ENCODE results near the gene DCC. TPM values are rescaled to one million over a fixed set of nuclear protein-coding genes. Genes with fewer than 3 reads are reported as not detected.
A peak's percentile ranks its signal among the peaks of the same experiment; 100 is the strongest.
"Not testable (repeated sequence)": the region's sequence is repeated elsewhere in the genome, so short reads cannot be mapped to it uniquely, and the experiment has no call there.

DCC gene
- total RNA-seq, 1 donor from 2014 or later, result 2.0 TPM

DNA sequence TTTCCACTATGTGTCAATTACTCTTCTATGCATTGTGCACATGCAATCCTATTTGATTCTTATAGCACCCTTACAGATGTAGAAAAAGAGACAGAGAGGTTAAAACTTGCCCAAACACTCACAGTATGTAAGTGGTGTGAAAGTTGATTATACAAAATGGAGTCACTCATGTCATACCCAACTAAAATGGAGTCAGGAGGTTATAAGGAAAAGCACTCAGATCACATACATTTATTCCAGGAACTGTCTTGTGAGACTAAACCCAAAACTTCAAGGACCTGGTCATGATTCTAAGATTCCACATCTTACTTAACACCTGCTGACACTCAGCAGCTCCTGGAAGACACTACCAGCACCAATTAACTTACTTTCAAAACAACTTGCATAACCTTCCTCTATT is 1081.9 kb downstream of the DCC start:
- DNase-seq, result no peak

DNA sequence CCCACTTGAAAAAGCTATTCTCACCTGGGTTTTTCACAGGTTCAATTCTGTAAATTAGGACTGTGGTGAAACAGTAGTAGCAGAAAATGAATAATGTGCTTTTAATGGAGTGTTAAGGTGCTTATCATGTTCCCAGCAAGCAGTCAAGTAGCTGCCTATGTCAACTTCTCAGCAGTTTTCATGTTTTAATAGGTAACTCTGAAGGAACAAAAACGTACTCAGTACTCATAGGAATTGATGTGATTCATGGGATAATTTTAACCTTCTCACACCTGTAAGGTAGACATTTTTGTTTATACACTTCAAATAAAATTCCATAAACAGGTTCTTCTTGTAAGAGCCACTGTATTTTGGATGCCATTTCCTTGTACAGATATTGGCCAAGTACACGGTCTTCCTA is 1082.9 kb downstream of the DCC start:
- no peak for DNase-seq

DNA sequence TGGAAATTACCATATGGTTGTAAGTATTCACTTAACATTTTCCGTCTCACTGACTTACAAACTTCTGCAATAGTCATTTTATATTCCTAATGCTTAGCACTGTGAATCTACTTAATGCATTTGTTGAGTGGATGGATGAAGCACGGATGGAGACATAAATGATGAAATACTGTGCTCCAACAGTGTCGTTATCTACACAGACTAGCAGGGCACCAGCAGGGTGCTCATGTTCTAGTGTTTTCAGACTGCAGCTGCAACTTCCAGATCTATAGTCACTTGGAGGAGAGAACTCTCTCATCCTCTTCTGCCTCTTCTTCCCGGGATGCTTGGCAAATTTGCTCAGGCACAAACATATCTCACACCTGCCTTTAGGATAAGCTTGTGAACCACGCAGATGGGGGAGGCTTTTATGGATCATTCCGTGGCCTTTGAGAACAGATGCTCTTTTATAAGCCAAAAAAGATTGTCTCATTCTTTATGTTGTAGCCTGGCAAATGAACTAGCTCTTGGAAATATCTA is 1086.7 kb downstream of the DCC start:
- no peak for DNase-seq

DNA sequence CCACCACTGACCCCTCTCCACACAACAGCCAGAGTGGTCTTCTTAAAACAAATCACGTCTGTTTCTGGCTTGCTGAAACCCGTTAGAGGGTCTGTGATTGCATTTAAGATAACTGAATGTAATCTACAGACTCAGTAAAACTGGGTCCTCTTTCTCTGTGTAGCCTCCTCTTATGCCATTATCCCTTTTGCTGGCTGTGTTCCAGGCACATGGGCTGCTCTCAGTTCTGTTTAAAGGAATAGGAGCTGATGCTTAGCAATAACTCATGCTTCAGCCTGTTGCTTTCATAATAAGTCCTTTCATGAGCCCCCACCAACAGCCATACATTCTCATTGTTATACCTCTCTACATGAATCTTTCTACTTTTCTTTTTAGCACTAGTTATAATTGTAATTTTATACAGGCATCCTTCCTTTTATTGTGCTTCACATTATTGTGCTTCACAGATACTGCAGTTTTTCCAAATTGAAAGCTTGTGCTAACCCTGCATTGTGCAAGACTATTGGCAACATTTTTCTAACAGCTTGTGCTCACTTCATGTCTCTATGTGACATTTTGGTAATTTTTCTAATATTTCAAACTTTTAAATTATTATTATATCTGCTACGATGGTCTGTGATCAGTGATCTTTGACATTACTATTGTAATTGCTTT is 1101.9 kb downstream of the DCC start:
- DNase-seq, result peak; percentile 7

DNA sequence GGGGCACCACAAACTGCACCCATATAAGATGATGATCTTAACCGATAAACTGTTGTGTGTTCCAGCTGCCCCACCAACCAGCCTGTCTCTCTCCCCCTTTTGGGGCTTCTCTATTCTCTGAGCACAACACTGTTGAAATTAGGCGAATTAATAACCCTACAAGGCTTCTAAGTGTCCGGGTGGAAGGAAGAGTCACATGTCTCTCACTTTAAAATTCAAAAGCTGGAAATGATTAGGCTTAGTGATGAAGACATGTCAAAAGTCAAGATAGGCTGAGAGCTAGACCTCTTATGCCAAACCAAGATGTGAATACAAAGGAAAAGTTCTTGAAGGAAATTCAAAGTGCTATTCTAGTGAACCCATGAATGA is 1102.4 kb downstream of the DCC start:
- DNase-seq, result no peak

DNA sequence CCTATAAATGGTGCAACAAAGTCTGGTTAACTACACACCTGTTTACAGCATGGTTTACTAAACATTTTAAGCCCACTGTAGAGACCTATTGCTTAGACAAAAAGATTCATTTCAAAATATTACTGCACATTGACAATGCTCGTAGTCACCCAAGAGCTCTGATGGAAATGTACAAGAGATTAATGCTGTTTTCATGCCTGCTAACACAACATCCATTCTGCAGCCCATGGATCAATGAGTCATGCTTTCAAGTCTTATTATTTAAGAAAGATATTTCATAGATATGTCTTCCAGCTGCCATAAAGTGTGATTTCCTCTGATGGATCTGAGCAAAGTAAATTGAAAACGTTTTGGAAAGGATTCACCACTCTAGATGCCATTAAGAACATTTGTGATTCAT is 1103.3 kb downstream of the DCC start:
- no peak for DNase-seq

DNA sequence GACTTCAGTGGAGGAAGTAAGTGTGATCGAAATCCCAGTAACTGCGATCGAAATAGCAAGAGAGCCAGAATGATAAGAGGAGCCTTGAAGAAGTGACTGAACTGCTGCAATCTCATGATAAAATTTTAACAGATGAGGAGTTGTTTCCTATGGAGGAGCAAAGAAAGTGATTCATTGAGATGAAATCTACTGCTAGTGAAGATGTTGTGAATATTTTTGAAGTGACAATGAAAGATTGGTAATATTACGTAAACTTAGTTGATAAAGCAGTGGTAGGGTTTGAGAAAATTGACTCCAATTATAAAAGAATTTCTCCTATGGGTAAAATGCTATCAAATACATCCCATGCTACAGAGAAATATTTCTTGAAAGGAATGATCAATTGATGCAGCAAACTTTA is 1103.8 kb downstream of the DCC start:
- no peak for DNase-seq

DNA sequence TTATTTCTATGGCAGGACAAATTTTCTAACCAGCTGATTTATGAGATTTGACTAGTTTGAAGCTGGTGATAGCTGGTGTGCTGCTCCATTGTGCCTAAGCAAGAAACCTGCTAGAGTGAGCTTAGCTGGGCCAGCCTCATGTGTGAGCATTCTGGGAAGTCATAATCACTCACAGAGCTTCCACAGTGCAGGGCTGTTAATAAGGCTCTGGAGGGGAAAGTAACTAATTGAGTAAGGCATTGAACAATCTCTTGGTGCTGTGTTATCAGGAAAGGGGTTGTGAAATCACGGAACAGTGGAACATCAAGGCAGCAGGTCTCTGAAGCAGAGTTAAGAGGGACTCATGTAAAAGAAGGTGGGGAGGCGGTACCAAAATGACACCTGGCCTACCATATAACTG is 1111.9 kb downstream of the DCC start:
- no peak for DNase-seq

DNA sequence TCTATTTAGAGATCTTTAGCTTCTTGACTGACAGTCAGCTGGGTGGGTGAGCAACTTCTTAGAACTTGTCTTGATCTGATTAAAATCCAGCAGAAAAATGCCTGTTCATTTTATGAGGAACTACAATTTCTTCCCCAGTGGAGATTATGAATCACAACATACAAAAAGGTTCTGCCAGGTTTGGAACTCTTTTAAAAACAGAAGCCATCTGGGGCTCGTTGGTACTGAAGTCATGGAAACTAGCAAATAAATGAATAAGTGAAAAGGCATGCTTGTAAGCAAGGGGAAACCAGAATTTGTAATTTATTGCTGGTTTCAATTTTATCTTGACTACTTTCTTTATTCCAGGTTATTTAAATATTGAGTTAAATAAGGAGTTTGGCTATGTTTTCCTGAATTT is 1117.1 kb downstream of the DCC start:
- DNase-seq, result peak; percentile 15

DNA sequence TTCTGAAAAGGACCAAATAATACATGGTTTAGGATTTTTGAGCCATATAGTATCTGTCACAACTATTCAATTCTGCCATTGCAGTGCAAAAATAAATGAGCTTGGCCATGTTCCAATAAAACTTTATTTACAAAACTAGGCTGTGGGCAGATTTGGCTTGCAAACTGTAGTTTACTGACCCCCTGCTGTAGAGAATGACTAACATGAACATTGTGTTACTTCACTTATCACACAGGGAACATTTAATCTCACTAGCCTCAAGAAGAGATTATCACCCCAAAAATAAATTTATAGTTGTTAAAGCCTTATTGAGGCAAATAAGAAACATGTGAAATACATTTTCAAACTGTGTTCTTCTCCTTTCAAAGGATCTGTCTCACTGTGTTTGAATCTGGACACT is 1118.3 kb downstream of the DCC start:
- no peak for DNase-seq

DNA sequence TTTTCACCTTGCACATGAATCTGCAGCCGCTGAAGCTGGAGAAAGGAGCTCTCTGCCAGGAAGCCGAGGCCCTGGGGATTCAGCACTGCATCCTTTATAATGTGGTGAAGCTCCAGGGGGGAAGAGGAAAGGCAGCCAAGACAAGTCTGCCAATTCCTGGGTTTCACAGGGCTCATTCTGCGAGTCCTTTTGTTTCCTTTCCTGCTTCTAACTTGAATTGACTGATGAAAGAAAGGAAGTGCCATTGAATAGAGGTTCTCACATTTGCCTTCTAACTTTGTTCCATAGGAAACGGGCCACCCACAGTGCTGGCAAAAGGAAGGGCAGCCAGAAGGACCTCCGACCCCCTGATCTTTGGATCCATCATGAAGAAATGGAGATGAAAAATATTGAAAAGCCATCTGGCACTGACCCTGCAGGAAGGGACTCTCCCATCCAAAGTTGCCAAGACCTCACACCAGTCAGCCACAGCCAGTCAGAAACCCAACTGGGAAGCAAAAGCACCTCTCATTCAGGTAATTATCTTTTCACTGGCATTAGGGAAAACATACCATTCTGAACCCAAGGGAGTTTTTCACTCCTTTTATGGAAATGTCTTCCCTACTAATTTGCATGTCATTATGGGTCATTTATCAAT is 1119.1 kb downstream of the DCC start:
- peak; percentile 37 for DNase-seq

DNA sequence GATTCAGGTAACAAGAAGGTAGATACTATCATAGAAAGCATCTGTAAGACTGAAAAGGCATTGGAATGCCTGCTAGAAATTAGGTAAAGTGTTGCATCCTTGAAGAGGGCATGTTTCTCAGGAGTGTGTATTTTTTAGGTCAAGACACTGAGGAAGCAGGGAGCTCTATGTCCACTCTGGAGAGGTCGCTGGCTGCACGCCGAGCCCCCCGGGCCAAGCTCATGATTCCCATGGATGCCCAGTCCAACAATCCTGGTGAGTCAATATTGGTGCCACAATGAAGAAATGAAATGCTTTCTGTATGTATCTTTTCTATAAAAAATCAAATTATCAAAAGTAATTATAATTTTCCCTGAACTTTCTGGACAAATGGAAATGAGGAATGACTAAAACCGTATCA is 1127.8 kb downstream of the DCC start:
- no peak for DNase-seq

DNA sequence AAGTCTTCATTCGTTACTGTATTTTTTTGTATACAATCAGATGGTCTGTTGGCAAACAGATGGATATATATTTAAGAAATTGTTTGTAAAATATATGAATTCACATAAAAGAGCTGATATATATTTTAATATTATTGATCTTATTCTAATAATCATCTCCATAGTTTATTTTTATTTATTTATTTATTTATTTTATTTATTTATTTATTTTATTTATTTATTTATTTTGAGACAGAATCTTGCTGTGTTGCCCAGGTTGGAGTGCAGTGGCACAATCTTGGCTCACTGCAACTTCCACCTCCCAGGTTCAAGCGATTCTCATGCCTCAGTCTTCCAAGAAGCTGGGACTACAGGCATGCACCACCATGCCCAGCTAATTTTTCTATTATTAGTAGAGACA is 1128.2 kb downstream of the DCC start:
- DNase-seq, result not testable (repeated sequence)

DNA sequence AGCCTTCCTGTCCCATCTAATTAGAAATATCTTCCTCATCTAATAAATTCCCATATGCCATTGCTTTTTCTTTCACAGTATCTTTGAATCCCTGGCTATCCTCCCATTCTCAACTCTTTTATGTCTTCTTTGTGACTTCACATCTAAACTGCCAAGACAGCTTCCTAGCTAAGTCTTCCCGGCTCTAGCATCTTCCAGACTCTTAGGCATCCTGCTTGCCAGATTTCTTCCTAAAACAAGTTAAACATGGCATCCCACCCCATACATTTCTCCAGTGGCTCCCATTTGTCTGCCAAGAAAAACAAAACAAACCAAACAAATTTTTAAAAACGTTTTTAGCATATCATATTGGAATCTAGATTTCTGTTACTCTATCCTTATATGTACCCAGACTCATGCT is 1132.5 kb downstream of the DCC start:
- DNase-seq, result no peak

DNA sequence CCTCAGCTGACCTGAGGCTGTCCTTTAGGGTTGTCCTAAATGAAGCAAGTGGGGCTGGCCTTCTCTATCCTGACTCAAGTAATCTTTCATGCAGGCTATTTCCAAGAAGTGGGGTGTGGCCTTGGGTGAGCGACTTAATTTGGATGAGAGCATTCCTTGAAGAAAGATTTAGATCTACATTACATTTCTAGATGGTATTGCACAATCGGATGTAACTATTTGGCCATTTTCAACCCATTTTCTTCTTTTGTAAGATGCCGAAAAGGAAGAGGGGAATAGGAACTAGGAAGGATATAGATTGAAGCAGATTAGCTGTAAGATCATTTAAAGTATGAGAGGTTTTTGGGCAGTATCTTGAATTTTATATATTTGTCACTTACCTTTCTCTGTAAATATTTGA is 1138.2 kb downstream of the DCC start:
- no peak for DNase-seq

DNA sequence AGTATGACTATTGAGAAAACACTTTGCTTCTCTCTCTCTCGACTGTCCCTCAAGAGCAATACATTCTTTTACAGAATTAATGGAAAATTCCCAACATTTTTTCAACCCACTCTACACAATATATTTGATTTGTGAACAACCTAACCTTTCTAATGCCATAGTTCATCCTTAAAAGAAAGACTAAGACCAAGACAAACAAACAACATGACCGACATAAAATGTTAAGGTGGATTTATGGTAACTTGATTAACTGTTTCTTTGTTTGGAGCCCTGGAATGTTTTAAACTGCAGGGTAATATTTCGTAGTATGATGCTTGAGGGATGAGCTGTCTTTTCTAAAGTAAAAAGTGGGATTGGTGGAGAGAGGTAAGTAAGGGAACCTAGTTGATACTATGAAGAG is 1146.3 kb downstream of the DCC start:
- DNase-seq, result no peak

DNA sequence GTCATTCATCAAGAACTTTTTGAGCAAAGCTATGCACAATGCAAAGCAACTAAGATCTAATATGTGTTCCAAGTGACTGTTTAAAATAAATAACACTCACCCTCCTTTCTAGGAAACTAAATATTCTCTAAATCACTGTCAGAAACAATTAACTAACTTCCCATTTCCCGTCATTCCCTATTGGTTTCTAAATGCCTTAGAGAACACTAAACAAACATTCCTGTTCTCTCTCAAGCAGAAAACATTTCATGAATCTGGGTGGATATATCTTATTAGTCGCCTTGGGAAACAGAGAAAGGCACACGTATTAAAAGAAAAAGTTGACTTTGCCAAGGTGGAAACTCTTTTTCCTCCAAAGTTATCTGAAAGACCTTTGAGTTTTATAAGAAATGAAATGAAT is 1149.3 kb downstream of the DCC start:
- DNase-seq, result peak; percentile 8

DNA sequence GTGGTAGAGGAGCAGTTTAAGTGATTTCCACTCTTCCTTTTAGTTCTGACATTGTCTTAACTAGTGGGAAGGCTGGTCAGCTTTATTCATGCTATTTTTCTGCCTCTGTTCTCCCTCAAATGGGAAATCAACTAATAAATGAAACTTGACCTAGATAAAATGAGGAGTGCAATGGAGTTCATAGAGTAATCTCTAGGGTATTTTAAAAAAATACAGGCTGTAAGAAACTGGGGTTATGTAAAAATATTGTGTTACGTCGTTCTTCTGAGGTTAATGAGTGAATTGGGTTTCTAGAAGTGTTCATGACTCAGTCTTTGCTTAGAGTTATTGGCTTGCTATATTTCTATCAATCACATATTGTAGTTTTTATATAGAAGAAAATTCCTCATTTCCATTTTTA is 1150.0 kb downstream of the DCC start:
- no peak for DNase-seq

DNA sequence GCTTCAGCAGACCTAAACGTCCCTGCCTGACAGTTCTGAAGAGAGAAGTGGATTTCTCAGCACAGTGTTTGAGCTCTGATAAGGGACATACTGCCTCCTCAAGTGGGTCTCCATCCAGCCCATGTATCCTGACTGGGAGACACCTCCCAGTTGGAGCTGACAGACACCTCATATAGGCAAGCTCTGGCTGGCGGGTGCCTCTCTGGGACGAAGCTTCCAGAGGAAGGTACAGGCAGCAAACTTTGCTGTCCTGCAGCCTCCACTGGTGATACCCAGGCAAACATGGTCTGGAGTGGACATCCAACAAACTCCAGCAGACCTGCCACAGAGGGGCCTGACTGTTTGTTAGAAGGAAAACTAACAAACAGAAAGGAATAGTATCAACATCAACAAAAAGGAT is 1156.0 kb downstream of the DCC start:
- no peak for DNase-seq

DNA sequence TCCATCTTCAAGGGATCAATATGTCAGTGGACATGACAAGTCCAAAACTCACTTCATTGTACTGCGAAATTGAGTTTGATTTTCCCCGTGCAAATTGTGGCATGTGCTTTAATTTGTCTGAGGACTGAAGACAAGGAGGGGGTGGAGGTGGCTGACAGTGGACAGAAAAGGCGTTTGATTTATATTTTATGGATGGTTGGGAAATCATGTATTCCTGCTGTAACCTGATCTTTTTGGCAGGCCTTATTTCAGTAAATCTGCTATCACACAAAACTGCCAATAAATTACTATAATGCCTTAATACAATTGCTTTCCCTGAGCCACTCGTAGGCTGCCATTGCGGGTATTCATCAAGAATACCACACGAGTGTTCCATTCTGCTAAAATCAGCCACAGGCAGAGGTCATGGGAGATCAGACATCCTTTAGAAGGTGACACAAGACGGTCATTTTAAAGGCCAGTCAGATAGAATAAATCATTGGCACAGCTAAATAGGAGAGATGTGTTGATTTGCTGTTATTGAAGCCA is 1164.0 kb downstream of the DCC start:
- peak; percentile 2 for DNase-seq

DNA sequence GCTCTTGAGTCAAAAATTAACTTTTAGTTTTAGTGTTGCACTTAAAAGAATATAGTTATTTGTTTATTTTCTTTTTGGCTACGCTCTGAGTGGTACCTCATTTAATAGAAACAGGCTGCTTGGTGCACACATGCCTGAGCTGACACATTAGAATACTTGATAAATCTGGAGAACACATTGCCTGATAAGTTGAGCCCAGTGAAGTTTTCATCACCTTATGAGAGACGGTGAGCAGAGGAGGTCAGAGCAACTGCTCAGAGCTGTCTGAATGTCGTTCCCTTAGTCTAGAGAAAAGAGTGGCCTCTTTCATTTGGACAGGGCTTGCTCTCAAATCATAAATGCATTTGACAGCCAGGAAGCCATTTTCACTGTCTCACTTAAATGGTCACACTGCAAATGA is 1168.5 kb downstream of the DCC start:
- no peak for DNase-seq

DNA sequence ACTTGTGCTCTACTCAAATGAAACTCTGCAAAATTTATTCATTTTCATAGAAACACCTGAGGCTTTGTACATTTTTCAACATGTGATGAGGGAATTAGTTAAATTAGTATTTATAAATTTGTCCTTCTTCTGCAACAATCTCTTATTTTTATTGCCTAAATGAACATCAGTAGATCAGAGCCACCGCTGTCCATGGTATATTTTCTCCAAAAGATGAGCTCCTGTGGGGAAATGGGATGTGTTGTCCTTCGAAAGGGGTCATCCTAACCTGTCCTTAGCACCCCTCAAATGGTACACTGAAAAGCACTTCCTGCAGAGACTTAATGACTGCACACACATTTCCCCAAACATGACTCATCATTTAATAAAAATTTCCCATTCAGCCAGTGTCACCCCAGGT is 1169.9 kb downstream of the DCC start:
- DNase-seq, result no peak

DNA sequence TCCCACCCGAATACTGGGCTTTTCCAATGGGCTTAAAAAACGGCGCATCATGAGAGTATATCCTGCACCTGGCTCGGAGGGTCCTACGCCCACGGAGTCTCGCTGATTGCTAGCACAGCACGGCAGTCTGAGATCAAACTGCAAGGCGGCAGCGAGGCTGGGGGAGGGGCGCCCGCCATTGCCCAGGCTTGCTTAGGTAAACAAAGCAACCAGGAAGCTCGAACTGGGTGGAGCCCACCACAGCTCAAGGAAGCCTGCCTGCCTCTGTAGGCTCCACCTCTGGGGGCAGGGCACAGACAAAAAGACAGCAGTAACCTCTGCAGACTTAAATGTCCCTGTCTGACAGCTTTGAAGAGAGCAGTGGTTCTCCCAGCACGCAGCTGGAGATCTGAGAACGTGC is 1171.7 kb downstream of the DCC start:
- not testable (repeated sequence) for DNase-seq

DNA sequence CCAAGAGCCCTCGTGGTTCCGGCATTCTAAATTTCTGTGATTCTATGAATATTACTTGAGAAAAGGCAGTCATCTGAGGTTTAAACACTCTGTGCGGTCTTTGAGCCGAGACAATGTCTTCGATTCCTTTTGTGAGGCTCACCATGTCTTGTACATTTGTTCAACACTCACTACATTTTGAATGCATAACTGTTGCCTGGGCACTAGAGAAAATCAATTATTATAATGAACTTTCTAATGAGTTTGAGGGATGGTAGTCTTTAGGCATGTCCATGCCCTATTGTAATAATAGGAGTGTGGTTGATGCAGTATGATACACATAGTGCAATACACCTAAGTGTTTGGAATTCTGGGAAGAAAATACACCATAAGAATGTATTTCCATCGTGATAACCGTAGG is 1181.1 kb downstream of the DCC start:
- DNase-seq, result no peak
